ENCODE measurements around the gene ZNF662.

ZNF662 gene

DNA sequence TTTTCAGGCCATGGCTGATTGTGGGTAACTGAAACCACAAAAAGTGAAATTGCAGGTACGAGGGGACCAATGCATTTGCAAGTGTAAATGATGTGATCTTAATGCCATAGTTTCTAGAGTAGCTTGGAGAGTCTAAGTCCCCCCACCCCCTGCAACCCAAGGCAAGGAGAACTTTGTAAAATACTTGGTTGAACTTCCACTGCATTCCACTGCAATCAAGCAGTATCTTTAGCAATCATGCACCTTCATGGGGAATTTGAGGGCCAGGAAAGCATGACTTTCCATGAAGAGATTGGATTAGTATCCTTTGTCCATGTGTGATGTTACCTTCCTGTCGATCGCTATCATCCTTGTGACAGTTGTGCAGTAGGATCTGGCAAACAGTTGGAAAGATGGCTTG is 18.9 kb upstream of the ZNF662 start:
- no peak for DNase-seq (ENCODE audit: low read depth)

- DNase-seq (ENCODE audit: low read depth): no peak
These were observed 14.9 kb upstream of the ZNF662 start for GRCh38 chr3:42891042-42891441.

- peak; percentile 28 for DNase-seq (ENCODE audit: low read depth)
These were observed 13.8 kb upstream of the ZNF662 start for GRCh38 chr3:42892169-42892568.

GRCh38 chr3:42892807-42893206 is 13.1 kb upstream of the ZNF662 start:
- DNase-seq (ENCODE audit: low read depth): no peak

- DNase-seq (ENCODE audit: low read depth): no peak
These were observed 11.0 kb upstream of the ZNF662 start for GRCh38 chr3:42894698-42895579.

- no peak for DNase-seq (ENCODE audit: low read depth)
These were observed 10.4 kb upstream of the ZNF662 start for GRCh38 chr3:42895580-42895868.

DNA sequence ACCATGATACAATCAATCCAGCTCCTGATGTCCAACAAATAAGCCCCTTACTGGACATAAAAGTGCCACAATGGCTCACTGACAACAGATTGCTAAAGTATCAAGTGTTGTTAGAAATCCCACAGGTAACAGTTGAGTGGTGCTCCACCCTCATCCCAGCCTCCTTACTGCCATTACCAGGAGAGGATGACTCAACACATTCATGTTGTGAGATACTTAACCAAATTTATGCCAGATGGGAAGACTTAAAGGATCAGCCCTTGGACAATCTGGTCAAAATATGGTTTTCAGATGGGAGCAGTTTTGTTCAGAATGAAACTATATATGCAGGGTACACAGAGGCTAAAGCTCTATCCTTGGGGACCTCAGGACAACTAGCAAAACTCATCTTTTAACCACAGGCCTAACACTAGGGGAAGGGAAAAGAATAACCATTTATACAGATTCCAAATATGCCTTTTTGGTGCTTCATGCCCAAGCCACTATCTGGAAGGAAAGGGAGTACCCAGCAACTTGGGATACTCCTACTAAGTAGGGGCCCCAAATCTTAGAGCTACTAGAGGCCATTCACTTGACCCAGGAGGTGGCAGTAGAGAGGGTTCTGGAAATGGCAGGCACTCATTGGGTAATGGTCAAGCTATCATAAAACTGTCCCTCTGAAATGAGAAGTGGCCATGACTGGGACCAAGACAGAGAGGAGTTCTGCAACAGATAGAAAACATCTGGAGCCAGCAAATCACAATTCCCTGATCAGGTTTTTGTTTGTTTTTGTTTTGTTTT is 6.9 kb upstream of the ZNF662 start:
- DNase-seq (ENCODE audit: low read depth): no peak

DNA sequence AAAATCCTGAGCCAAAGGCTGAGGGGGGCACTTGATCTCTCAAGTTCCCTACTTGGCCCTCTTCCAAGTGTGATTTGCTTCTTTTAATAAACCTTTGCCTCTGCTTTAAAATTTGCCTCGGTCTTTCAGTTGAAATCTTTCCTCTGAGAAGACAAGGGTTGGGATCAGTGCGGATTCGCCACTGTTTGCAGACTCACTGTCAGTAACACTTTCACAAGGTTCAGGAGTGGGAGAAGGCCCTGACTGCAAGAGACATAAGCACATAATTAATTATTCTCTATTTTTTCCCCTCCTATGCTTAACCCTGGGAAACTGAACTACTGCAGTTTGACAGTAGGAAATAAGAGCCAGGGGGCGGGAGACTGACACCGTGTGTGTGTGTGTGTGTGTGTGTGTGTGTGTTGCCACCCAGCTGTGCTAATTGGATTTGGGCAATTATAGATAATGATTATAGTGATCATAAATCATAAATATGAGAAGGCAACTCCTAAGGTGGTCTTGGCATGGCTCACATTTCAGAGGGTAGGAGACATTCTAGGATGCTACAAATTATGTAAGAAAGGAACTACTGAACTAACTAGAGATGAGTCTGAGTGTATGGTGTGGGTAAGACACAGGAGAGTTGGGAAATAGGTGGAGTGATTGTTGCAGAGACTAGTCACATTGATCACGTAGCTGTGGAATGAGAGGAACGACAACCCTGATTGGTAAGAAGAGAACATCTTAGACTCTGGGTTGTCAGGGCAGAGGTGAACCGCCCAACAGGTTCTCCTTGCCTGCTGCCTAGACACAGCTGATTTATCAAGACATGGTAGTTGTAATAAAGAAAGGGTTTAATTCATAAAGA is 5.5 kb upstream of the ZNF662 start:
- no peak for DNase-seq (ENCODE audit: low read depth)

GRCh38 chr3:42901073-42901415 is 4.9 kb upstream of the ZNF662 start:
- no peak for DNase-seq (ENCODE audit: low read depth)

DNA sequence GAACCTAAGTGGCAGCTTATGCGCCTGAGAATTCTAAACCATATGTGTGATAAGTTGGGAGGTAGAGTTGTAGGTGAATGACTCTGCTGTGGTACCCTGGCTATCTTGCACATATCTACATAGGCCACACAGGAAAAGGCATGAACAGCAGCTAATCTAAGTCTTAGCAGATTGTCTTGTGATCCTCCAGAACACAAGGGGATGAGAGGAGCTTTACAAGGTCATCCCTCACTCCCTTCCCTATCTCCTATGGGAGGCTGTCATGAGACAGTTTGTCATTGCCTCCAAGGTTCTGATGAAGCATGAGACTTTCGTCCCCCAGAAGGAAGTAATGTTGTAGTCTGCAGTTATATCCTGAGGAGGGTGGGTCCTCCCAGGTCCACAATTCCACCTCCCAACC is 3.7 kb upstream of the ZNF662 start:
- DNase-seq (ENCODE audit: low read depth): no peak

GRCh38 chr3:42904076-42904475 is 1.9 kb upstream of the ZNF662 start:
- no peak for DNase-seq (ENCODE audit: low read depth)

GRCh38 chr3:42905740-42906069 is 237 bp upstream of the ZNF662 start:
- no peak for DNase-seq (ENCODE audit: low read depth)

DNA sequence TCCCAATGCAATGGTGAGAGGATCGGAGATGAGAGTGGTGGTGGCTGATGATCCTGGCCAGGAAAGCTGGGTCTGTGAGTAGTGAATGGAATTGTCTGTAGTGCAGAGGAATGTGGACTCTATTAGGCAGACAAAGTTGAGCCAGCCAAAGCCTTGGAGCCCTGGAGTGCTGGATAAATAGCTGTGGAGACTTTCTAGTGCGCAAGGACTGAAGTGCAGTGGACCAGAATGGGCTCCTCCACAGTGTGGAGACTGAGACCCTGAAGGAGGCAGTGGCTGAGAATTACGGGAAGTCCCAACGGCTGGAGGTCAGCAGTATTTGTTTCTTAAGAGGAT is 874 bp downstream of the ZNF662 start:
- DNase-seq (ENCODE audit: low read depth): peak; percentile 6

DNA sequence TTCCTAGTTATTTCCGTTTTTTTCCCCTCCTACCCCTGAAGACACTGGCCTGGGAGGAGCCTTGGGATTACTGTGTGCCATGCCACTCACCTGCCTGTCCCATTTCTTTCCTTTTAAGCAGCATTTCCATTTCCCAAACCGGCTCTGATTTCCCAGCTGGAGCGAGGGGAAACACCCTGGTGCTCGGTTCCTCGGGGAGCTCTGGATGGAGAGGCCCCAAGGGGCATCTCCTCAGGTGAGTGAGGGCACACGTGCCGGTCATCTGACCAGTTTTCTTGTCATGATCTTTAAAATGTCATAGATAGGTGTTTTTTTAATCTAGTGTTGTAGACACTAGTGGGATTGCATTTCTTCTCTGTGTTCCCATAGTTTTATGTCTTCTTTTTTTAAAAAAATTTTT is 2.7 kb downstream of the ZNF662 start:
- no peak for DNase-seq (ENCODE audit: low read depth)

DNA sequence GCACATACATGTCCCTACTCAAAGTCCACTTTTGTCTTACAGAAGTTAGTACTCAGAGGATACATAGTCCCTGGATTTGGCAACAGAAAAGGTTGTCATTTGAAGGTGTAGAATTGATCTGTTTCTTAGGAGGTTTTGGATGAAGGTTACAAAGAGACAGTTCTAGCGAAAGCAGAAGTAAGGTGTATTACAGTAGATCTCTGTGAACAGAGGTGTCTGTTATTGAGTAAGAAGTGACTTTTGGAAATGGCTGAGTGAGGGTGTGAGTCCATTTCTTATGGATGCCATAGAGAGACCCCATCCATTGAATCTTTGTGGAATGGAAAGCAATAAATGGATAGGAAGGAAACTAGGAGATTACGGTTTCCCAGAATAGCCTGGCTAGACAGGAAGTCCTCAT is 5.6 kb downstream of the ZNF662 start:
- DNase-seq (ENCODE audit: low read depth): no peak

GRCh38 chr3:42914771-42915515 is 9.0 kb downstream of the ZNF662 start:
- DNase-seq (ENCODE audit: low read depth): no peak

GRCh38 chr3:42923606-42924005 is 17.7 kb downstream of the ZNF662 start:
- DNase-seq (ENCODE audit: low read depth): no peak

- DNase-seq (ENCODE audit: low read depth): no peak
These were observed 20.4 kb downstream of the ZNF662 start for GRCh38 chr3:42926310-42926709.

DNA sequence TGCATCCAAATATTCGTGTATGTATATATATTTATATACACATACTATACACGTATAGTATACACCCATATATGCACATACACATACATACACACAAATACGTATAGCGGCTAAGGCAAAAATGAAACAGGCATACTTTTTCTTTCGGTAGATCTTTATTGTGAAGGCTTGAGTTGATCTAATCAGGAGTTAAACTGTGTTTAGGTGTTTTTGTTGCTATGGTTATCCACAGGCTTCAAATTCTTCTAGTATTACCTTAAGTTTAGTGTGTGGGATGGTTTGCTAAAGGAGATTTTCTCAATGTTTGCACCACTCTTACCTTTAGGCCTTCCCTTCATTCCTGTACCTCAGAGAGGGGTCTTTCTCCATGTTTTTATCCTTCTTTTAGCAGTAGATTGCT is 28.2 kb downstream of the ZNF662 start:
- DNase-seq (ENCODE audit: low read depth): no peak

- DNase-seq (ENCODE audit: low read depth): peak; percentile 1
These were observed 29.0 kb downstream of the ZNF662 start for GRCh38 chr3:42934910-42935309.

- no peak for DNase-seq (ENCODE audit: low read depth)
These were observed 29.5 kb downstream of the ZNF662 start for GRCh38 chr3:42935472-42935871.
